Mesenchymal stem cell (in vitro differentiated cells and primary cell): ENCODE results near the gene NKAIN4.

Experiments used
- DNase-seq: peaks from one replicate; pipeline ENCODE4 v3.0.0-alpha.2; 2013
- H2AFZ ChIP-seq: one replicate; pipeline ENCODE4 v1.6.1; 2013; ENCODE audit warnings: low read depth, mild to moderate bottlenecking, control low read depth, inconsistent platforms, low read length, moderate library complexity
- H2AK5ac ChIP-seq: 2 replicates; pipeline ENCODE4 v1.6.1; 2013; ENCODE audit warnings: low read length, moderate library complexity, mild to moderate bottlenecking, inconsistent platforms; ENCODE audit not compliant: severe bottlenecking
- H2BK120ac ChIP-seq: one replicate; pipeline ENCODE4 v1.6.1; 2013; ENCODE audit warnings: low read depth, mild to moderate bottlenecking, inconsistent platforms, low read length, moderate library complexity
- H2BK12ac ChIP-seq, 2 experiments: one replicate each; pipeline ENCODE4 v1.6.1; 2013; ENCODE audit warnings: inconsistent platforms in 2 of 2, low read length in 2 of 2, mild to moderate bottlenecking in 2 of 2, moderate library complexity in 2 of 2, control low read depth in 1 of 2
- H2BK15ac ChIP-seq: one replicate; pipeline ENCODE4 v1.6.1; 2013; ENCODE audit warnings: mild to moderate bottlenecking, low read depth, inconsistent platforms; ENCODE audit not compliant: poor library complexity, severe bottlenecking
- H2BK5ac ChIP-seq: 2 replicates; pipeline ENCODE4 v1.6.1; 2013; ENCODE audit warnings: low read depth, mild to moderate bottlenecking, low read length, control low read depth, inconsistent platforms; ENCODE audit not compliant: poor library complexity, severe bottlenecking
- H3K14ac ChIP-seq, 2 experiments: one replicate each; pipeline ENCODE4 v1.6.1; 2013; ENCODE audit warnings: inconsistent platforms in 2 of 2, low read length in 2 of 2, control low read depth in 1 of 2, mild to moderate bottlenecking in 1 of 2, moderate library complexity in 1 of 2
- H3K18ac ChIP-seq, 2 experiments: one replicate each; pipeline ENCODE4 v1.6.1; 2013; ENCODE audit warnings: inconsistent platforms in 2 of 2, low read length in 2 of 2, control low read depth in 1 of 2, low read depth in 1 of 2, mild to moderate bottlenecking in 1 of 2
- H3K23ac ChIP-seq, 2 experiments: one replicate each; pipeline ENCODE4 v1.6.1; 2013; ENCODE audit warnings: inconsistent platforms in 2 of 2, low read length in 2 of 2, mild to moderate bottlenecking in 2 of 2, moderate library complexity in 2 of 2, control low read depth in 1 of 2
- H3K27ac ChIP-seq: 2 replicates; pipeline ENCODE4 v1.5.1; 2013; ENCODE audit warnings: mild to moderate bottlenecking, moderate library complexity, low read length, control low read depth, inconsistent platforms; ENCODE audit not compliant: poor library complexity, severe bottlenecking
- H3K27me3 ChIP-seq, 2 experiments: 2 replicates each; pipeline versions ENCODE4 v1.6.1 to v1.7.0; 2013; ENCODE audit warnings: low read length in 2 of 2, mild to moderate bottlenecking in 2 of 2, moderate library complexity in 2 of 2, control low read depth in 1 of 2, inconsistent platforms in 1 of 2; ENCODE audit not compliant: control insufficient read depth in 1 of 2, insufficient read depth in 1 of 2
- H3K36me3 ChIP-seq, 2 experiments: 2 replicates each; pipeline versions ENCODE4 v1.6.1 to v1.7.0; 2013; ENCODE audit warnings: low read length in 2 of 2, control low read depth in 1 of 2, inconsistent platforms in 1 of 2, low read depth in 1 of 2, mild to moderate bottlenecking in 1 of 2; ENCODE audit not compliant: insufficient read depth in 2 of 2, control insufficient read depth in 1 of 2
- H3K4ac ChIP-seq, 2 experiments: one replicate each; pipeline ENCODE4 v1.6.1; 2013; ENCODE audit warnings: inconsistent platforms in 2 of 2, low read length in 2 of 2, mild to moderate bottlenecking in 2 of 2, moderate library complexity in 2 of 2, control low read depth in 1 of 2, low read depth in 1 of 2
- H3K4me1 ChIP-seq: 2 replicates; pipeline ENCODE4 v1.6.1; 2013; ENCODE audit warnings: low read depth, low read length, control low read depth; ENCODE audit not compliant: control insufficient read depth, insufficient read depth
- H3K4me2 ChIP-seq: 2 replicates; pipeline ENCODE4 v1.6.1; 2013; ENCODE audit warnings: low read length, mild to moderate bottlenecking, inconsistent platforms; ENCODE audit not compliant: poor library complexity, severe bottlenecking
- H3K4me3 ChIP-seq, 2 experiments: 2 replicates each; pipeline versions ENCODE4 v1.5.1 to v1.7.0; 2013; ENCODE audit warnings: low read length in 2 of 2, mild to moderate bottlenecking in 2 of 2, control low read depth in 1 of 2, low read depth in 1 of 2; ENCODE audit not compliant: insufficient read depth in 1 of 2
- H3K79me1 ChIP-seq: replicated peaks from 2 replicates; pipeline ENCODE4 v1.6.1; 2013; ENCODE audit warnings: mild to moderate bottlenecking, control low read depth, low read length, inconsistent platforms; ENCODE audit not compliant: poor library complexity, severe bottlenecking
- H3K9ac ChIP-seq: 2 replicates; pipeline ENCODE4 v1.7.0; 2013; ENCODE audit warnings: mild to moderate bottlenecking, low read length, moderate library complexity
- H3K9me3 ChIP-seq: 2 replicates; pipeline ENCODE4 v1.7.0; 2013; ENCODE audit warnings: mild to moderate bottlenecking, low read length; ENCODE audit not compliant: control insufficient read depth
- H4K8ac ChIP-seq: one replicate; pipeline ENCODE4 v1.6.1; 2013; ENCODE audit warnings: inconsistent platforms, mild to moderate bottlenecking, low read length, moderate library complexity
- H4K91ac ChIP-seq: one replicate; pipeline ENCODE4 v1.6.1; 2013; ENCODE audit warnings: mild to moderate bottlenecking, low read length, inconsistent platforms
- WGBS: methylation state at CpG from one replicate; pipeline ENCODE4 v1.1.7; 2013; ENCODE audit warnings: mixed read lengths; 5-methylcytosine and 5-hydroxymethylcytosine counted together

The NKAIN4 gene

DNA sequence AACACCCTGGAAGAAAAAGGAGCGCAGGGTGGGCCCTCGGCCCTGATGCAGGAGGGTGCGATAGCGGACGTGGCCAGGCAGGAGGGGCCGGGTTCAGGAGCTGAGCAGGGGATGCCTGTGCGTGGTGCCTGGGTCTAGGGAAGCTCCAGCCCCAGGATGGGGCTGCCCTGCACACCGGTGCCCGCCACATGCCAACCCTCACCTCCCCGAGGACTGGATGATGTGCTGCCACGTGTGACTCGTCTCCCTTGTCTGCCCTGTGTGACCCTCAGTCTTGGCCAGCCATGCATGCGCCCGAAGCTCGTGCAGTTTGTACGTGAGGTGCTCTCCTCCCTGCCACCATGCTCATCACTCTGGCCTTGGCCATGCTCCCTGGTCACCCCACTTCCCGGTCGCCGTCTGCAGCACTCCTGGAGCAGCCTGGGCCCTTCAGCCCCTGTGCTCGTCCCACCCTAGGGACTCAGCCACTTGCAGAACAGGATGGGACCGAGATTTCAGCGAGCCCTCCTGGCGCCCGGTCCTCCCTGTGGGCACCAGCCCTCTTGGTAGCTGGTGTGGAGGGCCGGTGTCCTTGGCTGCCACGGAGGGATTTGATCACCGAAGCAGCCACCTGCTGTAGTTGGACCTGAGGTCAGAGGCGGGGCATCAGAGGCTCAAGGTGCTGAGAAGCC lies 34.5 kb upstream of the NKAIN4 start:
- Histone ChIP-seq H2BK120ac (no peak overlapping the region), H3K9ac (no peak overlapping the region), H2BK5ac (no peak overlapping the region), H3K9me3 (no peaks in the 10 kb centered on the region), H3K4me3 (no peak overlapping the region), H2BK15ac (no peak overlapping the region), H3K4me2 (no peak overlapping the region), H3K79me1 (peaks cover 22% of the 10 kb centered on the region), H3K4me1 (peaks cover 37% of the 10 kb centered on the region), H2BK12ac (no peak overlapping the region), H4K8ac (no peak overlapping the region), H3K4ac (no peak overlapping the region), H4K91ac (no peak overlapping the region), H3K36me3 (peaks cover 48 to 82% of the 10 kb centered on the region in 2 experiments), H3K18ac (no peak overlapping the region), H3K27me3 (peaks cover 0 to 21% of the 10 kb centered on the region in 2 experiments), H2AFZ (no peak overlapping the region), H2AK5ac (no peak overlapping the region), H3K14ac (no peak overlapping the region), H3K23ac (no peak overlapping the region), H3K27ac (no peak overlapping the region)
- DNase-seq, result no peak
- WGBS, result 94% methylated on average over 28 of the region's 28 CpGs

- H2AFZ ChIP-seq, result no peak overlapping the region
- no peak overlapping the region for H2BK5ac ChIP-seq
Observed at GRCh38 chr20:63287697-63288580, 33.7 kb upstream of the NKAIN4 start.

DNA sequence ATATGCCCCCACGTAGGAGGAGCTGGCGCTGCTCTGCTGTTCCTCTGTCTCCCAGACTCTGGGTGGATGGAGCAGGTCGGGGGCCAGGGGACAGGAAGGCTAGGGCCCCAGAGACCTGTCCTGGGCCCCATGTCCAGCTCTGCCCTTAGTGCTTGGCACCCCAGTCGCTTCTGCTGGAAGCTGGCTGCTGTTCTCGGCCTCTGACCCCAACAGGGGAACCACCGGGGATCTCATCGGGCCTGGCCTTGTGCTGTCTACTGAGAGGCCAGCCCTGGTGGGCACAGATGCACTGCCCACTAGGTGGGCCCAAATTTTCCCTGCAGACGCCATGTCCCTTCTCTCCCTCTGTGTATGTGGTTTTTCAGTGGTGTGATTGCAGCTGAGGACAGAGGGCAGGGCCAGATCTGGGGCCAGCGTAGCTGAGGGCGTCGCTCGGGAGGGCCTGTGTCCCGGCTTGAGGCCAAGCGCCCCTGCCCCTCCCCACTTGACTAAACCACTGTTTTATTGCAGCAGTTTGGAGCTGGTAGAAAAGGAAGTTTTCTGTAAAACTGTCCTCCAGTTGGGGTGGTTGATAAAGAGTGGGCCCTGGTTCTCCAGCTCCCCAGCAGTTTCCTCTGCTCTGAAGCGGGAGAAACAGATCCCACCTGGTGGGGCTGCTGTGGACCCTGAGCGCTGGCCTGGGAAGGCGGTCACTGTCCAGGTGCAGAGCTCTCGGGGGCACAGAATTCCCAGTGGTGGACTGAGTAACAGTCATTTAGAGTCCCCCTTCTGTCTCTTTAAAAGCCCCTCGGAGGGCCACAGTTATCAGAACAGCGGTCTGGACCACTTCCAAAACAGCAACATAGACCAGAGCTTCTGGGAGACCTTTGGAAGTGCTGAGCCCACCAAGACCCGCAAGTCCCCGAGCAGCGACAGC lies 32.8 kb upstream of the NKAIN4 start:
- no peak overlapping the region for H2BK12ac ChIP-seq
- no peak overlapping the region for H3K4me3 ChIP-seq
- H3K36me3 ChIP-seq, result peaks cover 63 to 94% of the 10 kb centered on the region in 2 experiments
- H3K4me1 ChIP-seq, result peaks cover 36% of the 10 kb centered on the region
- no peak overlapping the region for H3K27ac ChIP-seq
- no peak overlapping the region for H2BK5ac ChIP-seq
- no peak for DNase-seq
- WGBS, result 95% methylated on average over 17 of the region's 23 CpGs
- no peak overlapping the region for H3K23ac ChIP-seq
- H2BK15ac ChIP-seq, result no peak overlapping the region
- peaks cover 0 to 4% of the 10 kb centered on the region in 2 experiments for H3K27me3 ChIP-seq
- H2BK120ac ChIP-seq, result no peak overlapping the region
- H2AFZ ChIP-seq, result no peak overlapping the region
- no peak overlapping the region for H4K8ac ChIP-seq
- H3K4me2 ChIP-seq, result no peak overlapping the region
- H3K18ac ChIP-seq, result no peak overlapping the region
- no peak overlapping the region for H2AK5ac ChIP-seq
- no peaks in the 10 kb centered on the region for H3K9me3 ChIP-seq
- H3K79me1 ChIP-seq, result peaks cover 31% of the 10 kb centered on the region
- no peak overlapping the region for H4K91ac ChIP-seq
- no peak overlapping the region for H3K9ac ChIP-seq
- no peak overlapping the region for H3K14ac ChIP-seq
- no peak overlapping the region for H3K4ac ChIP-seq

More at GRCh38 chr20:63287697-63288580, 33.7 kb upstream of the NKAIN4 start:
- no peak overlapping the region for H2BK15ac ChIP-seq
- H3K79me1 ChIP-seq, result peaks cover 30% of the 10 kb centered on the region
- H4K8ac ChIP-seq, result no peak overlapping the region
- DNase-seq, result no peak
- H2BK120ac ChIP-seq, result no peak overlapping the region
- no peak overlapping the region for H3K14ac ChIP-seq
- H3K9ac ChIP-seq, result no peak overlapping the region
- peaks cover 38% of the 10 kb centered on the region for H3K4me1 ChIP-seq
- no peak overlapping the region for H3K4me3 ChIP-seq
- no peak overlapping the region for H3K27ac ChIP-seq
- 95% methylated on average over 55 of the region's 55 CpGs for WGBS
- H3K4ac ChIP-seq, result no peak overlapping the region
- peaks cover 55 to 89% of the 10 kb centered on the region in 2 experiments for H3K36me3 ChIP-seq
- H4K91ac ChIP-seq, result no peak overlapping the region
- H3K18ac ChIP-seq, result no peak overlapping the region
- H2BK12ac ChIP-seq, result no peak overlapping the region
- peaks cover 0 to 13% of the 10 kb centered on the region in 2 experiments for H3K27me3 ChIP-seq
- H3K9me3 ChIP-seq, result no peaks in the 10 kb centered on the region
- H3K4me2 ChIP-seq, result no peak overlapping the region
- no peak overlapping the region for H3K23ac ChIP-seq
- no peak overlapping the region for H2AK5ac ChIP-seq
